Suprapubic skin (tissue), 4 donors: ENCODE data around the gene SAMD1.

ENCODE experiments used
- CTCF ChIP-seq, 2 donors: fragments of 200-600 bp in 1 of 2; fragments of 450-650 bp in 1 of 2; sonication (generic) in 1 of 2; IDR thresholded peaks; one replicate each; pipeline ENCODE4 v1.5.1; 2016 to 2019; ENCODE audit warnings: antibody characterized with exemption in 2 of 2, mild to moderate bottlenecking in 1 of 2, moderate library complexity in 1 of 2
- POLR2A ChIP-seq, 2 donors: fragments of 450-650 bp; IDR thresholded peaks; one replicate each; pipeline ENCODE4 v1.6.1; 2017; ENCODE audit warnings: antibody characterized with exemption in 2 of 2, mild to moderate bottlenecking in 2 of 2, moderate library complexity in 2 of 2
- POLR2AphosphoS5 ChIP-seq, 3 donors: sonication (generic); formaldehyde crosslinking; IDR thresholded peaks; one replicate each; pipeline ENCODE4 v1.6.1; 2017; ENCODE audit warnings: antibody characterized with exemption in 3 of 3

- TF ChIP-seq CTCF (IDR thresholded peaks at IDR 0.05) (no peak), POLR2AphosphoS5 (IDR thresholded peaks at IDR 0.05) (no peak), POLR2A (IDR thresholded peaks at IDR 0.05) (no peak)
These were observed 36.5 kb downstream of the SAMD1 start for GRCh38 chr19:14054099-14054498.
